NK-92 (cell line): ENCODE measurements around the gene SLC2A10.

Source experiments
- DNase-seq: peaks from one replicate; lab custom pipeline; 2025; ENCODE audit not compliant: unreplicated experiment; lab: John Stamatoyannopoulos, UW

Gene SLC2A10

GRCh38 chr20:46681032-46681854 lies 28.2 kb upstream of the SLC2A10 start:
- DNase-seq, result no peak

GRCh38 chr20:46682063-46682821 lies 27.2 kb upstream of the SLC2A10 start:
- no peak for DNase-seq

GRCh38 chr20:46683011-46683667 lies 26.3 kb upstream of the SLC2A10 start:
- DNase-seq, result no peak

- DNase-seq, result no peak
These were observed 25.8 kb upstream of the SLC2A10 start for GRCh38 chr20:46683668-46683938.

- DNase-seq, result no peak
These were observed 25.3 kb upstream of the SLC2A10 start for GRCh38 chr20:46683939-46684750.

- no peak for DNase-seq
These were observed 21.0 kb upstream of the SLC2A10 start for GRCh38 chr20:46688151-46689081.

- peak; percentile 84 for DNase-seq
These were observed 20.2 kb upstream of the SLC2A10 start, which contains the start of gene TP53RK for GRCh38 chr20:46689082-46689753. Gene TP53RK, minus strand, starts transcription at chr20:46689444. Its CDS starts 30 bp downstream, at chr20:46689414.

GRCh38 chr20:46689754-46690085 lies 19.7 kb upstream of the SLC2A10 start:
- DNase-seq, result no peak

- DNase-seq, result no peak
These were observed 19.0 kb upstream of the SLC2A10 start for GRCh38 chr20:46690219-46691106.

- no peak for DNase-seq
These were observed 18.3 kb upstream of the SLC2A10 start for GRCh38 chr20:46691196-46691595.

GRCh38 chr20:46694484-46694883 lies 15.0 kb upstream of the SLC2A10 start:
- no peak for DNase-seq

GRCh38 chr20:46695892-46696291 lies 13.6 kb upstream of the SLC2A10 start:
- DNase-seq, result no peak

- DNase-seq, result no peak
These were observed 12.6 kb upstream of the SLC2A10 start for GRCh38 chr20:46696791-46697279.

- no peak for DNase-seq
These were observed 10.7 kb upstream of the SLC2A10 start for GRCh38 chr20:46698788-46699187.

GRCh38 chr20:46699651-46700359 lies 9.6 kb upstream of the SLC2A10 start:
- DNase-seq, result no peak

- DNase-seq, result no peak
These were observed 9.0 kb upstream of the SLC2A10 start for GRCh38 chr20:46700481-46700880.

- no peak for DNase-seq
These were observed 8.4 kb upstream of the SLC2A10 start for GRCh38 chr20:46701057-46701456.

GRCh38 chr20:46701556-46701955 lies 7.9 kb upstream of the SLC2A10 start:
- DNase-seq, result no peak
